Adipocyte (in vitro differentiated cells): ENCODE measurements around the gene SMTNL2.
A peak's percentile ranks its signal among the peaks of the same experiment; 100 is the strongest.
"Not testable (repeated sequence)": the region's sequence is repeated elsewhere in the genome, so short reads cannot be mapped to it uniquely, and the experiment has no call there.

Source experiments
- DNase-seq: peaks from one replicate; pipeline ENCODE4 v3.0.0-alpha.2; 2015; ENCODE audit warnings: low read depth
- H3K27me3 ChIP-seq: replicated peaks from 2 replicates; pipeline ENCODE4 v1.7.0; 2013; ENCODE audit warnings: mild to moderate bottlenecking, low read length, moderate library complexity; ENCODE audit not compliant: control insufficient read depth, insufficient read depth
- H3K36me3 ChIP-seq: 2 replicates; pipeline ENCODE4 v1.7.0; 2013; ENCODE audit warnings: low read length, mild to moderate bottlenecking, moderate library complexity; ENCODE audit not compliant: control insufficient read depth, insufficient read depth, severe bottlenecking
- H3K4me1 ChIP-seq: 2 replicates; pipeline ENCODE4 v1.7.0; 2013; ENCODE audit warnings: mild to moderate bottlenecking, low read length, moderate library complexity; ENCODE audit not compliant: control insufficient read depth, insufficient read depth
- H3K4me3 ChIP-seq: 2 replicates; pipeline ENCODE4 v1.7.0; 2013; ENCODE audit warnings: mild to moderate bottlenecking, low read length, moderate library complexity
- H3K9ac ChIP-seq: 2 replicates; pipeline ENCODE4 v1.7.0; 2013; ENCODE audit warnings: mild to moderate bottlenecking, low read length, moderate library complexity
- H3K9me3 ChIP-seq: 2 replicates; pipeline ENCODE4 v1.7.0; 2013; ENCODE audit warnings: mild to moderate bottlenecking, low read length, moderate library complexity; ENCODE audit not compliant: control insufficient read depth

Gene SMTNL2

GRCh38 chr17:4565209-4566141 lies 18.9 kb upstream of the SMTNL2 start:
- H3K27me3 ChIP-seq = peaks cover 3% of the 10 kb centered on the region
- H3K9me3 ChIP-seq = no peaks in the 10 kb centered on the region
- no peak overlapping the region for H3K9ac ChIP-seq
- no peaks in the 10 kb centered on the region for H3K36me3 ChIP-seq
- H3K4me1 ChIP-seq = peaks cover 7% of the 10 kb centered on the region
- no peak overlapping the region for H3K4me3 ChIP-seq
- peak; percentile 93 for DNase-seq

- Histone ChIP-seq H3K36me3 (no peaks in the 10 kb centered on the region), H3K4me1 (peaks cover 7% of the 10 kb centered on the region), H3K9ac (no peak overlapping the region), H3K9me3 (no peaks in the 10 kb centered on the region), H3K27me3 (peaks cover 11% of the 10 kb centered on the region), H3K4me3 (no peak overlapping the region)
- peak; percentile 78 for DNase-seq
Measured at GRCh38 chr17:4566785-4567184, 17.5 kb upstream of the SMTNL2 start.

- Histone ChIP-seq H3K9ac (no peak overlapping the region), H3K4me1 (peaks cover 3% of the 10 kb centered on the region), H3K4me3 (no peak overlapping the region), H3K9me3 (no peaks in the 10 kb centered on the region), H3K36me3 (no peaks in the 10 kb centered on the region), H3K27me3 (peaks cover 14% of the 10 kb centered on the region)
- DNase-seq = no peak
Measured at GRCh38 chr17:4569591-4569990, 14.7 kb upstream of the SMTNL2 start.

GRCh38 chr17:4572131-4572530 lies 12.2 kb upstream of the SMTNL2 start:
- Histone ChIP-seq H3K36me3 (no peaks in the 10 kb centered on the region), H3K4me3 (no peak overlapping the region), H3K27me3 (peaks cover 29% of the 10 kb centered on the region), H3K9ac (no peak overlapping the region), H3K9me3 (no peaks in the 10 kb centered on the region), H3K4me1 (no peaks in the 10 kb centered on the region)
- no peak for DNase-seq

GRCh38 chr17:4573115-4573514 lies 11.2 kb upstream of the SMTNL2 start:
- no peak for DNase-seq
- H3K9ac ChIP-seq = no peak overlapping the region
- no peaks in the 10 kb centered on the region for H3K36me3 ChIP-seq
- no peaks in the 10 kb centered on the region for H3K4me1 ChIP-seq
- no peak overlapping the region for H3K4me3 ChIP-seq
- H3K9me3 ChIP-seq = no peaks in the 10 kb centered on the region
- peaks cover 33% of the 10 kb centered on the region for H3K27me3 ChIP-seq

GRCh38 chr17:4573669-4574068 lies 10.7 kb upstream of the SMTNL2 start:
- no peaks in the 10 kb centered on the region for H3K4me1 ChIP-seq
- no peaks in the 10 kb centered on the region for H3K36me3 ChIP-seq
- no peak overlapping the region for H3K9ac ChIP-seq
- H3K27me3 ChIP-seq = peaks cover 33% of the 10 kb centered on the region
- DNase-seq = no peak
- H3K4me3 ChIP-seq = no peak overlapping the region
- no peaks in the 10 kb centered on the region for H3K9me3 ChIP-seq

- Histone ChIP-seq H3K4me1 (no peaks in the 10 kb centered on the region), H3K36me3 (no peaks in the 10 kb centered on the region), H3K9me3 (no peaks in the 10 kb centered on the region), H3K4me3 (no peak overlapping the region), H3K27me3 (peaks cover 34% of the 10 kb centered on the region), H3K9ac (no peak overlapping the region)
- no peak for DNase-seq
Measured at GRCh38 chr17:4574448-4575045, 9.8 kb upstream of the SMTNL2 start.

- H3K9ac ChIP-seq = no peak overlapping the region
- peaks cover 41% of the 10 kb centered on the region for H3K27me3 ChIP-seq
- no peaks in the 10 kb centered on the region for H3K36me3 ChIP-seq
- no peak for DNase-seq
- H3K9me3 ChIP-seq = no peaks in the 10 kb centered on the region
- H3K4me1 ChIP-seq = no peaks in the 10 kb centered on the region
- no peak overlapping the region for H3K4me3 ChIP-seq
Measured at GRCh38 chr17:4576161-4576558, 8.2 kb upstream of the SMTNL2 start.

- no peaks in the 10 kb centered on the region for H3K9me3 ChIP-seq
- peaks cover 43% of the 10 kb centered on the region for H3K27me3 ChIP-seq
- H3K9ac ChIP-seq = no peak overlapping the region
- H3K4me1 ChIP-seq = no peaks in the 10 kb centered on the region
- no peaks in the 10 kb centered on the region for H3K36me3 ChIP-seq
- DNase-seq = no peak
- no peak overlapping the region for H3K4me3 ChIP-seq
Measured at GRCh38 chr17:4576729-4577322, 7.5 kb upstream of the SMTNL2 start.

- H3K27me3 ChIP-seq = peaks cover 49% of the 10 kb centered on the region
- H3K36me3 ChIP-seq = no peaks in the 10 kb centered on the region
- no peak overlapping the region for H3K4me3 ChIP-seq
Measured at GRCh38 chr17:4577386-4577993, 6.8 kb upstream of the SMTNL2 start.

GRCh38 chr17:4578349-4578748 lies 6.0 kb upstream of the SMTNL2 start:
- H3K9me3 ChIP-seq, H3K9ac ChIP-seq, H3K4me1 ChIP-seq, DNase-seq, H3K36me3 ChIP-seq, H3K4me3 ChIP-seq: not testable (repeated sequence)
- H3K27me3 ChIP-seq = peaks cover 54% of the 10 kb centered on the region

More at GRCh38 chr17:4577386-4577993, 6.8 kb upstream of the SMTNL2 start:
- Histone ChIP-seq H3K4me1 (no peaks in the 10 kb centered on the region), H3K9me3 (no peaks in the 10 kb centered on the region), H3K9ac (no peak overlapping the region)
- DNase-seq = no peak
